Nucleus accumbens (tissue), 56 donors: ENCODE data around the gene DST.

Source experiments
- DNase-seq, 56 donors: peaks; one replicate each; lab custom pipeline; 2025; lab: John Stamatoyannopoulos, UW

The DST gene

GRCh38 chr6:56664029-56664428, 21.3 kb upstream of the DST start:
- no peak for DNase-seq

- DNase-seq = no peak
Observed at GRCh38 chr6:56663344-56663743, 20.7 kb upstream of the DST start.

GRCh38 chr6:56661338-56661737, 18.6 kb upstream of the DST start:
- peak in 3 of 56 donors; percentile 9 to 23 (median 16) for DNase-seq

- DNase-seq = no peak
Observed at GRCh38 chr6:56660381-56660730, 17.7 kb upstream of the DST start.

GRCh38 chr6:56659721-56660380, 17.2 kb upstream of the DST start:
- DNase-seq = no peak

- no peak for DNase-seq
Observed at GRCh38 chr6:56658326-56658725, 15.6 kb upstream of the DST start.

- DNase-seq = no peak
Observed at GRCh38 chr6:56657354-56657753, 14.7 kb upstream of the DST start.

- no peak for DNase-seq
Observed at GRCh38 chr6:56656466-56656865, 13.8 kb upstream of the DST start.

GRCh38 chr6:56655996-56656395, 13.3 kb upstream of the DST start:
- no peak for DNase-seq

GRCh38 chr6:56655249-56655648, 12.6 kb upstream of the DST start:
- no peak for DNase-seq

GRCh38 chr6:56652994-56653393, 10.3 kb upstream of the DST start:
- no peak for DNase-seq

GRCh38 chr6:56652231-56652630, 9.5 kb upstream of the DST start:
- no peak for DNase-seq

- DNase-seq = no peak
Observed at GRCh38 chr6:56650191-56650590, 7.5 kb upstream of the DST start.

GRCh38 chr6:56649782-56650181, 7.1 kb upstream of the DST start:
- no peak for DNase-seq

- DNase-seq = no peak
Observed at GRCh38 chr6:56649053-56649769, 6.5 kb upstream of the DST start.

- DNase-seq = no peak
Observed at GRCh38 chr6:56647172-56647762, 4.6 kb upstream of the DST start.

GRCh38 chr6:56644366-56644765, 1.7 kb upstream of the DST start:
- DNase-seq = no peak

GRCh38 chr6:56643379-56644089, 845 bp upstream of the DST start:
- no peak for DNase-seq

- DNase-seq = no peak
Observed at GRCh38 chr6:56640374-56640773, 2.3 kb downstream of the DST start.

- DNase-seq = no peak
Observed at GRCh38 chr6:56638760-56639159, 3.9 kb downstream of the DST start.

- DNase-seq = no peak
Observed at GRCh38 chr6:56637640-56638039, 5.0 kb downstream of the DST start.
